ENCODE measurements around the gene SMIM33.

SMIM33 gene

DNA sequence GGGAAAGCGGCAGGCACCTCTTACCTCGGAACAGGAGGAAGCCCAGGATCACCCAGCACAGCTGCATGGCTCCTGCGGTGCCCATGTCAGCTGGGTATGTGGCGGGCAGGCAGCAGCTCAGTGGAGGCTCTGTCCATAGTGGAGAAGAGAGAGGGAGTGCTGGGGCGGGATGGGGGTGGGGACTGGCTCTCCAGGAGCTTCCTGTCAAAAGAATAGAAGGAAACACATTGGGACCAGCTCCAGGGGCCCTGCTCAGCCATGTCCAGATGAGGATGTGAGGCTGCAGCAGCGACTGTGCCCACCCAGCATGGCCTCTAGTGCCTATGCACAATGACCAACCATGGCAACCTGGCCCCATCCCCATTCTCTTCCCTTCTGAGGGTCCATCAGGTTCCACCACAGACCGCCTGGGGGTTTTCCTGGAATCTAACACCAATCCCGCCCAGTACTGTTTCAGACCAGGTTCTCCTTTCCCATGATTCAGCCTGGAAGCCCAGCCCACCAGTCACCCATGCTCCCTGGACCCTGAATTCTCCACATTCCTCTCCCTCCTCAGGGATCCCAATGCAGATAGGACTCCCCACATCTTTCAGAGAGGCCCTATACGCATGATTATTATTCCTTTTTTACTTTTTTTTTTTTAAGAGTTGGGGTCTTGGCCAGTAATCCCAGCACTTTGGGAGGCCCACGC lies 8.1 kb upstream of the SMIM33 start, which contains the start of gene ECSCR:
Gene ECSCR (minus strand): TSS at position 158 of the 691 bp plus-strand sequence. CDS start 73 bp downstream, at position 85.
- no peaks in the 10 kb centered on the region for H3K79me1 ChIP-seq (ENCODE audit: low read length)
- no peak within 1 kb of the TSS for H3K4ac ChIP-seq (ENCODE audit: low read depth, low read length)
- no peak within 1 kb of the TSS for H3K4me3 ChIP-seq (ENCODE audit: low read length)
- no peak within 1 kb of the TSS for H3K18ac ChIP-seq (ENCODE audit: low read length)
- H3K27ac ChIP-seq (ENCODE audit: low read depth, low read length): no peak within 1 kb of the TSS
- no peak within 1 kb of the TSS for H2BK120ac ChIP-seq (ENCODE audit: low read depth, low read length)
- H3K4me2 ChIP-seq (ENCODE audit: low read length): no peak within 1 kb of the TSS
- H3K27me3 ChIP-seq (ENCODE audit: insufficient read depth, low read length, poor library complexity): no peaks in the 10 kb centered on the region
- H3K79me2 ChIP-seq (ENCODE audit: control insufficient read depth, insufficient read depth, low read length): no peaks in the 10 kb centered on the region
- H2BK15ac ChIP-seq (replicated peaks; ENCODE audit: low read depth): no peak within 1 kb of the TSS
- no peak within 1 kb of the TSS for H3K23ac ChIP-seq (ENCODE audit: low read length)
- no peak within 1 kb of the TSS for H2BK5ac ChIP-seq (ENCODE audit: low read length)
- no peak within 1 kb of the TSS for H2AK5ac ChIP-seq (ENCODE audit: low read length)
- H4K8ac ChIP-seq (ENCODE audit: low read depth, low read length): no peak within 1 kb of the TSS
- DNase-seq: peak; percentile 70
- H3K56ac ChIP-seq (ENCODE audit: low read length): peak within 1 kb of the TSS; percentile 76
- peak within 1 kb of the TSS; percentile 50 for H4K5ac ChIP-seq (ENCODE audit: low read length)
- H3K36me3 ChIP-seq (ENCODE audit: control insufficient read depth, insufficient read depth, low read length): no peaks in the 10 kb centered on the region
- no peak within 1 kb of the TSS for H3K9ac ChIP-seq (ENCODE audit: low read length)
- peaks cover 8% of the 10 kb centered on the region for H3K4me1 ChIP-seq (ENCODE audit: control insufficient read depth, low read depth, low read length)
- no CpG with 5 or more reads among the region's 10 CpGs for WGBS (ENCODE audit: extremely low coverage, insufficient coverage, low lambda C conversion rate)

DNA sequence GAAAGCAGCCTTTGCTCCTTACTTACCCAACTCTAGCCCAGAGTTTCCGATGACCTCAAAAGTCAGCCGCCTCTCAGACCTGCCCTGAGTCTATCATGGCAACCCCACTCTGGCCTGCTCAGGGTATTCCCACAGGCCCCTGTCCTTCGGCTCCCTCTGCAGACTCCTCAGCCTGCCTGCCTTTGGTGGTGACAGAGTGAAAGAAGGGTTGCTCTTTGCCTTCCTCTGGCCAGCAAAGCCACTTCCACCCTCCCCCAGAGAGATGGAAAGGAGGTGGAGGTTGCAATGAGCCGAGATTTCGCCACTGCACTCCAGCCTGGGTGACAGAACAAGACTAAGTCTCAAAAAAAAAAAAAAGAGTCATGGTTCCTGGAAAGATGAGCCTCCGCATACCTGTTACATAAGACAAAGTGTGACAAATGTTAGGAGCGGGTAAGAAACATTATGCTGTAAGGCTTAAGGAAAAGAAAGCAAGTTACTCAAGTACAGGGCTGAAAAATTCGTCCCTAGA lies 2.3 kb upstream of the SMIM33 start:
- no peak overlapping the region for H2BK15ac ChIP-seq (replicated peaks; ENCODE audit: low read depth)
- DNase-seq: peak; percentile 64
- no peak overlapping the region for H3K4ac ChIP-seq (ENCODE audit: low read depth, low read length)
- no peak overlapping the region for H3K23ac ChIP-seq (ENCODE audit: low read length)
- no peaks in the 10 kb centered on the region for H3K27me3 ChIP-seq (ENCODE audit: insufficient read depth, low read length, poor library complexity)
- no peak overlapping the region for H3K4me3 ChIP-seq (ENCODE audit: low read length)
- no peaks in the 10 kb centered on the region for H3K79me2 ChIP-seq (ENCODE audit: control insufficient read depth, insufficient read depth, low read length)
- WGBS (ENCODE audit: extremely low coverage, insufficient coverage, low lambda C conversion rate): no CpG with 5 or more reads among the region's 8 CpGs
- no peaks in the 10 kb centered on the region for H3K79me1 ChIP-seq (ENCODE audit: low read length)
- H2BK5ac ChIP-seq (ENCODE audit: low read length): no peak overlapping the region
- no peak overlapping the region for H3K4me2 ChIP-seq (ENCODE audit: low read length)
- no peak overlapping the region for H3K18ac ChIP-seq (ENCODE audit: low read length)
- no peak overlapping the region for H3K27ac ChIP-seq (ENCODE audit: low read depth, low read length)
- H3K36me3 ChIP-seq (ENCODE audit: control insufficient read depth, insufficient read depth, low read length): no peaks in the 10 kb centered on the region
- H4K5ac ChIP-seq (ENCODE audit: low read length): no peak overlapping the region
- no peak overlapping the region for H3K56ac ChIP-seq (ENCODE audit: low read length)
- no peak overlapping the region for H2BK120ac ChIP-seq (ENCODE audit: low read depth, low read length)
- H2AK5ac ChIP-seq (ENCODE audit: low read length): no peak overlapping the region
- peaks cover 6% of the 10 kb centered on the region for H3K4me1 ChIP-seq (ENCODE audit: control insufficient read depth, low read depth, low read length)
- no peak overlapping the region for H4K8ac ChIP-seq (ENCODE audit: low read depth, low read length)
- no peak overlapping the region for H3K9ac ChIP-seq (ENCODE audit: low read length)

DNA sequence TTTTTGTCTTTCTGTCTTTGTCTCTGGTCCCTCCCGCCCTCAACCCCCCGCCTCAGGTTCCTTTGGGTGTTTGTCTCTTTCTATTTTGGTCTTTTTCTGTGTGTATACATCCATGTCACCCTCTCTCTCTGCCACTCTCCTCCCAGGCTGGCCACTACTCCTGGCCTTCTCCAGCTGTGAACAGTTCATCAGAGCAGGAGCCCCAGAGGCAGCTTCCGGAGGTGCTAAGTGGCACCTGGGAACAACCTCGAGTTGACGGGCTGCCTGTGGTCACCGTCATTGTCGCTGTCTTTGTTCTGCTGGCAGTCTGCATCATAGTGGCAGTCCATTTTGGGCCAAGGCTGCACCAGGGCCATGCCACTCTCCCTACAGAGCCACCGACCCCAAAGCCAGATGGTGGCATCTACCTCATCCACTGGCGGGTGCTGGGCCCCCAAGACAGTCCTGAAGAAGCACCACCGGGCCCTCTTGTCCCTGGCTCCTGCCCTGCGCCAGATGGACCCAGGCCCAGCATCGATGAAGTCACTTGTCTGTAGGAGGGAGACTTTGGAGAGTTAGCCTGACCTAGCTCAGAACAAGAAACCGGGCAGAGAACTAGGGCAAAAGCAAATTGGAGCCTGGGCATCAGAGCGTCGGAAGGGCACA lies 1.7 kb downstream of the SMIM33 start:
- Histone ChIP-seq H3K4me1 (ENCODE audit: control insufficient read depth, low read depth, low read length) (peaks cover 8% of the 10 kb centered on the region), H3K36me3 (ENCODE audit: control insufficient read depth, insufficient read depth, low read length) (no peaks in the 10 kb centered on the region), H4K5ac (ENCODE audit: low read length) (no peak overlapping the region), H2AK5ac (ENCODE audit: low read length) (no peak overlapping the region), H3K4me3 (ENCODE audit: low read length) (no peak overlapping the region), H3K18ac (ENCODE audit: low read length) (no peak overlapping the region), H3K23ac (ENCODE audit: low read length) (no peak overlapping the region), H3K27ac (ENCODE audit: low read depth, low read length) (no peak overlapping the region), H3K79me1 (ENCODE audit: low read length) (no peaks in the 10 kb centered on the region), H2BK5ac (ENCODE audit: low read length) (no peak overlapping the region), H3K27me3 (ENCODE audit: insufficient read depth, low read length, poor library complexity) (no peaks in the 10 kb centered on the region), H3K4ac (ENCODE audit: low read depth, low read length) (no peak overlapping the region), H2BK15ac (replicated peaks; ENCODE audit: low read depth) (no peak overlapping the region), H3K79me2 (ENCODE audit: control insufficient read depth, insufficient read depth, low read length) (no peaks in the 10 kb centered on the region), H3K56ac (ENCODE audit: low read length) (peak overlapping the region; percentile 18), H4K8ac (ENCODE audit: low read depth, low read length) (no peak overlapping the region), H3K9ac (ENCODE audit: low read length) (no peak overlapping the region), H3K4me2 (ENCODE audit: low read length) (no peak overlapping the region), H2BK120ac (ENCODE audit: low read depth, low read length) (no peak overlapping the region)
- WGBS (ENCODE audit: extremely low coverage, insufficient coverage, low lambda C conversion rate): no CpG with 5 or more reads among the region's 15 CpGs
- no peak for DNase-seq

DNA sequence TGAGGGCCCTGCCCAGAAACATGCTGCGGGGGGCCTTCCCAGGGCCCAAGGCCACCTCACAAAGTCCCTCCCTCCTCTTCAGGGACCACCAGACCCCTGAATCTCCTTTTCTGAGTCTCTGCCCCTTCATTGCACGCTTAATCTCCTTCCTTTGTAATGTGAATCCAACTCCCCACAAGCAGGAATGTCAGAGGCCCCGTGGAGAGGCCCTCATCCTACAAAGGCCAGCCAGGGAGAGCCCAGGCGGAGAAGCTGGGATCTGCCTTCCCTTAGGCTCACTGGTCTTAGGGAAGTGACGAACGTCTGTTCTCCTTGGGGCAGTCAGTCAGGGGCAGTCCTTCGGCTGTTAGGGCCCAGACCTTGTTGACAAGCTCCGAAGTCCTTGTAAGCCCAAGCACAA lies 2.3 kb downstream of the SMIM33 start:
- H3K18ac ChIP-seq (ENCODE audit: low read length): peak overlapping the region; percentile 13
- no peak overlapping the region for H3K4me2 ChIP-seq (ENCODE audit: low read length)
- H3K4me3 ChIP-seq (ENCODE audit: low read length): no peak overlapping the region
- peak overlapping the region; percentile 18 for H3K56ac ChIP-seq (ENCODE audit: low read length)
- H2BK5ac ChIP-seq (ENCODE audit: low read length): no peak overlapping the region
- H3K4me1 ChIP-seq (ENCODE audit: control insufficient read depth, low read depth, low read length): peaks cover 8% of the 10 kb centered on the region
- no CpG with 5 or more reads among the region's 8 CpGs for WGBS (ENCODE audit: extremely low coverage, insufficient coverage, low lambda C conversion rate)
- no peaks in the 10 kb centered on the region for H3K79me2 ChIP-seq (ENCODE audit: control insufficient read depth, insufficient read depth, low read length)
- H2BK120ac ChIP-seq (ENCODE audit: low read depth, low read length): no peak overlapping the region
- no peaks in the 10 kb centered on the region for H3K36me3 ChIP-seq (ENCODE audit: control insufficient read depth, insufficient read depth, low read length)
- no peak overlapping the region for H3K9ac ChIP-seq (ENCODE audit: low read length)
- no peak overlapping the region for H4K5ac ChIP-seq (ENCODE audit: low read length)
- H3K4ac ChIP-seq (ENCODE audit: low read depth, low read length): no peak overlapping the region
- no peak overlapping the region for H3K27ac ChIP-seq (ENCODE audit: low read depth, low read length)
- H3K27me3 ChIP-seq (ENCODE audit: insufficient read depth, low read length, poor library complexity): no peaks in the 10 kb centered on the region
- H3K79me1 ChIP-seq (ENCODE audit: low read length): no peaks in the 10 kb centered on the region
- peak; percentile 71 for DNase-seq
- no peak overlapping the region for H2BK15ac ChIP-seq (replicated peaks; ENCODE audit: low read depth)
- no peak overlapping the region for H3K23ac ChIP-seq (ENCODE audit: low read length)
- no peak overlapping the region for H4K8ac ChIP-seq (ENCODE audit: low read depth, low read length)
- H2AK5ac ChIP-seq (ENCODE audit: low read length): no peak overlapping the region

DNA sequence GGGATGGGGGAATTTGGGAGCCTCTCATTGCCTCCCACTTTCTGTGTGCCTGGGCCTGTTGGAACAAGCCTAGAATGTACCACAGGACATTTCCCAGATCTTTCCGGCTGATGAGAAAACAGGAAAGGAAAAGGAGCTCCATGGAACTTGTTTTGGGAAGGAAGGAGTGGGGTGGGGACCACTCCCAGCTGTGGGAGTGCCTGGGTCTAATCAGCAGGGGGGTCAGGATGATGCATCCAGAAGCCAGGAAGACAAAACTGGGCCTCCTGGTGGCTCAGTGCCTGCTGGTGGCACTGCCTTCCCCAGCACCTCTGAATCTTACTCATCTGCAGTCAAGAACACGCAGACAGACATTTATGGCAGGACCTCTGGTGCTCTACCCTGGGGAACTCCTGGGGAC lies 2.8 kb downstream of the SMIM33 start:
- no peak overlapping the region for H3K23ac ChIP-seq (ENCODE audit: low read length)
- no peak overlapping the region for H3K4me3 ChIP-seq (ENCODE audit: low read length)
- H4K5ac ChIP-seq (ENCODE audit: low read length): no peak overlapping the region
- H3K36me3 ChIP-seq (ENCODE audit: control insufficient read depth, insufficient read depth, low read length): no peaks in the 10 kb centered on the region
- peak overlapping the region; percentile 13 for H3K18ac ChIP-seq (ENCODE audit: low read length)
- no peak overlapping the region for H3K4ac ChIP-seq (ENCODE audit: low read depth, low read length)
- H2BK120ac ChIP-seq (ENCODE audit: low read depth, low read length): no peak overlapping the region
- H3K56ac ChIP-seq (ENCODE audit: low read length): peak overlapping the region; percentile 53
- no peak overlapping the region for H2BK5ac ChIP-seq (ENCODE audit: low read length)
- no peak for DNase-seq
- no peaks in the 10 kb centered on the region for H3K79me1 ChIP-seq (ENCODE audit: low read length)
- no peak overlapping the region for H2BK15ac ChIP-seq (replicated peaks; ENCODE audit: low read depth)
- H2AK5ac ChIP-seq (ENCODE audit: low read length): no peak overlapping the region
- H3K4me2 ChIP-seq (ENCODE audit: low read length): no peak overlapping the region
- no peaks in the 10 kb centered on the region for H3K27me3 ChIP-seq (ENCODE audit: insufficient read depth, low read length, poor library complexity)
- no peak overlapping the region for H3K9ac ChIP-seq (ENCODE audit: low read length)
- no peak overlapping the region for H4K8ac ChIP-seq (ENCODE audit: low read depth, low read length)
- H3K4me1 ChIP-seq (ENCODE audit: control insufficient read depth, low read depth, low read length): peaks cover 8% of the 10 kb centered on the region
- no peak overlapping the region for H3K27ac ChIP-seq (ENCODE audit: low read depth, low read length)
- H3K79me2 ChIP-seq (ENCODE audit: control insufficient read depth, insufficient read depth, low read length): no peaks in the 10 kb centered on the region
- WGBS (ENCODE audit: extremely low coverage, insufficient coverage, low lambda C conversion rate): no CpG with 5 or more reads among the region's 2 CpGs

Measured in mesendoderm (in vitro differentiated cells).